ENCODE results near the gene INHBE.
"Not testable (repeated sequence)": the region's sequence is repeated elsewhere in the genome, so short reads cannot be mapped to it uniquely, and the experiment has no call there.

Gene INHBE

GRCh38 chr12:57454566-57455373 lies at the start of gene INHBE:
Gene INHBE, plus strand, starts transcription at chr12:57455307. Its CDS starts 230 bp downstream, at chr12:57455537.
- DNase-seq (ENCODE audit: extremely low read depth, low read depth): no peak
- no peak within 1 kb of the TSS for H3K4me3 ChIP-seq (replicated peaks; ENCODE audit: low read depth, low read length)
- TF ChIP-seq, protein P1, sequence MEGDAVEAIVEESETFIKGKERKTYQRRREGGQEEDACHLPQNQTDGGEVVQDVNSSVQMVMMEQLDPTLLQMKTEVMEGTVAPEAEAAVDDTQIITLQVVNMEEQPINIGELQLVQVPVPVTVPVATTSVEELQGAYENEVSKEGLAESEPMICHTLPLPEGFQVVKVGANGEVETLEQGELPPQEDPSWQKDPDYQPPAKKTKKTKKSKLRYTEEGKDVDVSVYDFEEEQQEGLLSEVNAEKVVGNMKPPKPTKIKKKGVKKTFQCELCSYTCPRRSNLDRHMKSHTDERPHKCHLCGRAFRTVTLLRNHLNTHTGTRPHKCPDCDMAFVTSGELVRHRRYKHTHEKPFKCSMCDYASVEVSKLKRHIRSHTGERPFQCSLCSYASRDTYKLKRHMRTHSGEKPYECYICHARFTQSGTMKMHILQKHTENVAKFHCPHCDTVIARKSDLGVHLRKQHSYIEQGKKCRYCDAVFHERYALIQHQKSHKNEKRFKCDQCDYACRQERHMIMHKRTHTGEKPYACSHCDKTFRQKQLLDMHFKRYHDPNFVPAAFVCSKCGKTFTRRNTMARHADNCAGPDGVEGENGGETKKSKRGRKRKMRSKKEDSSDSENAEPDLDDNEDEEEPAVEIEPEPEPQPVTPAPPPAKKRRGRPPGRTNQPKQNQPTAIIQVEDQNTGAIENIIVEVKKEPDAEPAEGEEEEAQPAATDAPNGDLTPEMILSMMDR (IDR thresholded peaks at IDR 0.05; ENCODE audit: low read depth, low read length, missing control alignments): no peak

GRCh38 chr12:57410534-57410933 lies 44.6 kb upstream of the INHBE start:
- DNase-seq (ENCODE audit: extremely low read depth, low read depth): no peak
- H3K4me3 ChIP-seq (replicated peaks; ENCODE audit: low read depth, low read length): no peak overlapping the region
- TF ChIP-seq, protein P1 (IDR thresholded peaks at IDR 0.05; ENCODE audit: low read depth, low read length, missing control alignments): no peak

DNA sequence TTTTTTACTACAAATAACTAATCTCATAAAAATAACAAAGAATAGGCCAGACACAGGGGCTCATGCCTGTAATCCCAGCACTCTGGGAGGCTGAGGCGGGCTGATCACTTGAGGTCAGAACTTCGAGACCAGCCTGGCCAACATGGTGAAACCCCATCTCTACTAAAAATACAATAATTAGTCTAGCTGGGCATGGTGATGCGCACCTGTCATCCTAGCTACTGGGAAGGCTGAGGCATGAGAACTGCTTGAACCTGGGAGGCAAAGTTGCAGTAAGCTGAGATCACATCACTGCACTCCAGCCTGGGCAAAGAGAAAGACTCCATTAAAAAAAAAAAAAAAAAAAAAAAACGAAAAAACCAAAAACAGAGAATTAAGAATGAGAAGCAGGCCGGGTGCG lies 40.9 kb upstream of the INHBE start:
- DNase-seq (ENCODE audit: extremely low read depth, low read depth); H3K4me3 ChIP-seq (replicated peaks; ENCODE audit: low read depth, low read length): not testable (repeated sequence)

DNA sequence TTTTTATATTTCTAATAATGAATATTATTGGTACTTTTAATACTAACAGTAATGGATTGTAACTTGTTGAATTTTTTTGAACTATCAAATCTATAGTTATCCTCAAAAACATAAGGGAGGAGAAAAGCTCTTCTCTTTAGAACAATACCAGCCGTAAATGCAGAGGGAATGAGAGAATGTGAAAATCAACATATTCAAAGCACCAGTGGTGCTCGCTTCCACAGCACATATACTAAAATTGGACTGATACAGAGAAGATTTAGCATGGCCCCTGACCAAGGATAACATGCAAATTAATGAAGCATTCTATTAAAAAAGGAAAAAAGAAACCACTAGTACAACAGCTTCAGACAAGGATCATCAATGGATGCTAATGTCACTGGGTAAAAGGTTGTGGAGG lies 40.0 kb upstream of the INHBE start:
- no peak for DNase-seq (ENCODE audit: extremely low read depth, low read depth)
- TF ChIP-seq, protein P1 (IDR thresholded peaks at IDR 0.05; ENCODE audit: low read depth, low read length, missing control alignments): no peak
- no peak overlapping the region for H3K4me3 ChIP-seq (replicated peaks; ENCODE audit: low read depth, low read length)

- no peak for DNase-seq (ENCODE audit: extremely low read depth, low read depth)
- TF ChIP-seq, protein P1 (IDR thresholded peaks at IDR 0.05; ENCODE audit: low read depth, low read length, missing control alignments): no peak
- H3K4me3 ChIP-seq (replicated peaks; ENCODE audit: low read depth, low read length): no peak overlapping the region
These were observed 38.8 kb upstream of the INHBE start for GRCh38 chr12:57416039-57416996.

DNA sequence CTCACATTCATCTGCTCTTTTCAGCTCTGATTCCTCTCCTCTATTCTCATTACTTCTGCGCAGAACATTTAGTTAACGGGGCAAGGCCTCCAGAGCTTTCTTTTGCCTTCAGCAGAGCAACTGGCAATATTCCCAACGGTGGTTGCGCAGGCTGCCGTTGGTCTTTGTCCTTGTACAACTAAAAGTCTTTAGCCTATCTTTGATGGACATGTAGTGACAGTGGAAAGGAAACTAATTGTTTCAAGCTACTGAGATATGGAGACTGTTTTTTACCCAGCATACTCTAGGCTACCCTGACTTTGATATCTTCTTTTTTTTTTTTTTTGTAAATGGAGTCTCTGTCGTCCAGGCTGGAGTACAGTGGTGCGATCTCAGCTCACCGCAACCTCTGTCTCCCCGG lies 36.9 kb upstream of the INHBE start:
- TF ChIP-seq, protein P1 (IDR thresholded peaks at IDR 0.05; ENCODE audit: low read depth, low read length, missing control alignments): no peak
- no peak for DNase-seq (ENCODE audit: extremely low read depth, low read depth)
- no peak overlapping the region for H3K4me3 ChIP-seq (replicated peaks; ENCODE audit: low read depth, low read length)

- H3K4me3 ChIP-seq (replicated peaks; ENCODE audit: low read depth, low read length): no peak overlapping the region
- no peak for DNase-seq (ENCODE audit: extremely low read depth, low read depth)
- TF ChIP-seq, protein P1 (IDR thresholded peaks at IDR 0.05; ENCODE audit: low read depth, low read length, missing control alignments): no peak
These were observed 35.6 kb upstream of the INHBE start for GRCh38 chr12:57419495-57419894.
